ENCODE data around the gene CHD6. TPM values are rescaled to one million over a fixed set of nuclear protein-coding genes. Genes with fewer than 3 reads are reported as not detected.

CHD6 gene
- total RNA-seq, 1 experiment from 2014 or later = 19.7 TPM

- no peak for DNase-seq
- Histone ChIP-seq H3K27me3 (ENCODE audit: control insufficient read depth, insufficient read depth, low read length) (no peaks in the 10 kb centered on the region), H3K4me3 (ENCODE audit: insufficient read depth, low read depth, low read length) (no peak overlapping the region), H3K36me3 (replicated peaks; ENCODE audit: control insufficient read depth, insufficient read depth, low read length) (no peaks in the 10 kb centered on the region)
Measured at GRCh38 chr20:41386502-41387427, 231.4 kb downstream of the CHD6 start.

- H3K27me3 ChIP-seq (ENCODE audit: control insufficient read depth, insufficient read depth, low read length) = no peaks in the 10 kb centered on the region
- no peak for DNase-seq
- no peak overlapping the region for H3K4me3 ChIP-seq (ENCODE audit: insufficient read depth, low read depth, low read length)
- no peaks in the 10 kb centered on the region for H3K36me3 ChIP-seq (replicated peaks; ENCODE audit: control insufficient read depth, insufficient read depth, low read length)
Measured at GRCh38 chr20:41382791-41383305, 235.3 kb downstream of the CHD6 start.

GRCh38 chr20:41380551-41381193 lies 237.5 kb downstream of the CHD6 start:
- no peaks in the 10 kb centered on the region; the same call in 1 of the 2 replicates for H3K27me3 ChIP-seq (ENCODE audit: control insufficient read depth, insufficient read depth, low read length)
- no peak overlapping the region for H3K4me3 ChIP-seq (ENCODE audit: insufficient read depth, low read depth, low read length)
- peak; percentile 69 for DNase-seq
- H3K36me3 ChIP-seq (replicated peaks; ENCODE audit: control insufficient read depth, insufficient read depth, low read length) = no peaks in the 10 kb centered on the region

- H3K4me3 ChIP-seq (ENCODE audit: insufficient read depth, low read depth, low read length) = no peak overlapping the region
- H3K27me3 ChIP-seq (ENCODE audit: control insufficient read depth, insufficient read depth, low read length) = no peaks in the 10 kb centered on the region; the same call in 1 of the 2 replicates
- no peak for DNase-seq
- H3K36me3 ChIP-seq (replicated peaks; ENCODE audit: control insufficient read depth, insufficient read depth, low read length) = no peaks in the 10 kb centered on the region
Measured at GRCh38 chr20:41379551-41379950, 238.6 kb downstream of the CHD6 start.

GRCh38 chr20:41377275-41377674 lies 240.9 kb downstream of the CHD6 start:
- no peaks in the 10 kb centered on the region for H3K36me3 ChIP-seq (replicated peaks; ENCODE audit: control insufficient read depth, insufficient read depth, low read length)
- H3K4me3 ChIP-seq (ENCODE audit: insufficient read depth, low read depth, low read length) = no peak overlapping the region
- no peaks in the 10 kb centered on the region; the same call in 1 of the 2 replicates for H3K27me3 ChIP-seq (ENCODE audit: control insufficient read depth, insufficient read depth, low read length)
- DNase-seq = no peak

GRCh38 chr20:41376349-41376748 lies 241.8 kb downstream of the CHD6 start:
- DNase-seq = no peak
- H3K4me3 ChIP-seq (ENCODE audit: insufficient read depth, low read depth, low read length) = no peak overlapping the region
- H3K36me3 ChIP-seq (replicated peaks; ENCODE audit: control insufficient read depth, insufficient read depth, low read length) = no peaks in the 10 kb centered on the region
- H3K27me3 ChIP-seq (ENCODE audit: control insufficient read depth, insufficient read depth, low read length) = no peaks in the 10 kb centered on the region; the same call in 1 of the 2 replicates

- Histone ChIP-seq H3K36me3 (replicated peaks; ENCODE audit: control insufficient read depth, insufficient read depth, low read length) (no peaks in the 10 kb centered on the region), H3K27me3 (ENCODE audit: control insufficient read depth, insufficient read depth, low read length) (no peaks in the 10 kb centered on the region; the same call in 1 of the 2 replicates), H3K4me3 (ENCODE audit: insufficient read depth, low read depth, low read length) (no peak overlapping the region)
- no peak for DNase-seq
Measured at GRCh38 chr20:41375846-41376245, 242.3 kb downstream of the CHD6 start.

- no peak for DNase-seq
- Histone ChIP-seq H3K36me3 (replicated peaks; ENCODE audit: control insufficient read depth, insufficient read depth, low read length) (no peaks in the 10 kb centered on the region), H3K27me3 (ENCODE audit: control insufficient read depth, insufficient read depth, low read length) (peaks cover 2% of the 10 kb centered on the region), H3K4me3 (ENCODE audit: insufficient read depth, low read depth, low read length) (no peak overlapping the region)
Measured at GRCh38 chr20:41373931-41374920, 244.0 kb downstream of the CHD6 start.

GRCh38 chr20:41373251-41373783 lies 244.9 kb downstream of the CHD6 start:
- H3K36me3 ChIP-seq (replicated peaks; ENCODE audit: control insufficient read depth, insufficient read depth, low read length) = no peaks in the 10 kb centered on the region
- H3K27me3 ChIP-seq (ENCODE audit: control insufficient read depth, insufficient read depth, low read length) = peaks cover 2% of the 10 kb centered on the region
- no peak overlapping the region for H3K4me3 ChIP-seq (ENCODE audit: insufficient read depth, low read depth, low read length)
- no peak for DNase-seq

GRCh38 chr20:41371371-41371770 lies 246.8 kb downstream of the CHD6 start:
- peaks cover 17% of the 10 kb centered on the region for H3K27me3 ChIP-seq (ENCODE audit: control insufficient read depth, insufficient read depth, low read length)
- no peak overlapping the region for H3K4me3 ChIP-seq (ENCODE audit: insufficient read depth, low read depth, low read length)
- no peaks in the 10 kb centered on the region for H3K36me3 ChIP-seq (replicated peaks; ENCODE audit: control insufficient read depth, insufficient read depth, low read length)
- DNase-seq = no peak

- DNase-seq = no peak
- peaks cover 28% of the 10 kb centered on the region for H3K27me3 ChIP-seq (ENCODE audit: control insufficient read depth, insufficient read depth, low read length)
- no peak overlapping the region for H3K4me3 ChIP-seq (ENCODE audit: insufficient read depth, low read depth, low read length)
- no peaks in the 10 kb centered on the region for H3K36me3 ChIP-seq (replicated peaks; ENCODE audit: control insufficient read depth, insufficient read depth, low read length)
Measured at GRCh38 chr20:41370176-41370575, 248.0 kb downstream of the CHD6 start.

- H3K27me3 ChIP-seq (ENCODE audit: control insufficient read depth, insufficient read depth, low read length) = peaks cover 33% of the 10 kb centered on the region
- H3K4me3 ChIP-seq (ENCODE audit: insufficient read depth, low read depth, low read length) = no peak overlapping the region
- no peaks in the 10 kb centered on the region for H3K36me3 ChIP-seq (replicated peaks; ENCODE audit: control insufficient read depth, insufficient read depth, low read length)
- DNase-seq = no peak
Measured at GRCh38 chr20:41369673-41370072, 248.5 kb downstream of the CHD6 start.

GRCh38 chr20:41367956-41368355 lies 250.2 kb downstream of the CHD6 start:
- Histone ChIP-seq H3K4me3 (ENCODE audit: insufficient read depth, low read depth, low read length) (no peak overlapping the region), H3K36me3 (replicated peaks; ENCODE audit: control insufficient read depth, insufficient read depth, low read length) (no peaks in the 10 kb centered on the region), H3K27me3 (ENCODE audit: control insufficient read depth, insufficient read depth, low read length) (peaks cover 36% of the 10 kb centered on the region)
- peak; percentile 53 for DNase-seq

- peaks cover 36% of the 10 kb centered on the region for H3K27me3 ChIP-seq (ENCODE audit: control insufficient read depth, insufficient read depth, low read length)
- DNase-seq = peak; percentile 75
- H3K4me3 ChIP-seq (ENCODE audit: insufficient read depth, low read depth, low read length) = peak overlapping the region; percentile 50; the same call in 1 of the 2 replicates
- no peaks in the 10 kb centered on the region for H3K36me3 ChIP-seq (replicated peaks; ENCODE audit: control insufficient read depth, insufficient read depth, low read length)
Measured at GRCh38 chr20:41367393-41367695, 250.8 kb downstream of the CHD6 start.

Data from H7 (cell line).